ENCODE data around the gene PRKAG2.

PRKAG2 gene

GRCh38 chr7:151511946-151512345 is 365.0 kb downstream of the PRKAG2 start:
- no peak overlapping the region for H3K9ac ChIP-seq (ENCODE audit: low read depth, low read length, poor library complexity, severe bottlenecking)
- H3K79me2 ChIP-seq (ENCODE audit: insufficient read depth, low read length) = peaks cover 100% of the 10 kb centered on the region
- H3F3A ChIP-seq (ENCODE audit: low read depth) = no peaks in the 10 kb centered on the region
- no peak for TF ChIP-seq EZH2phosphoT487 (IDR thresholded peaks at IDR 0.05; ENCODE audit: borderline replicate concordance)
- TF ChIP-seq CTCF (conservative IDR thresholded peaks at IDR 0.05; ENCODE audit: low read length) = no peak
- peaks cover 52% of the 10 kb centered on the region for H3K4me1 ChIP-seq (ENCODE audit: insufficient read depth, low read length, poor library complexity, severe bottlenecking)
- H3K27me3 ChIP-seq (ENCODE audit: insufficient read depth, low read length, poor library complexity, severe bottlenecking) = no peaks in the 10 kb centered on the region
- H2AFZ ChIP-seq (ENCODE audit: low read length) = no peak overlapping the region
- H3K9me2 ChIP-seq (replicated peaks; ENCODE audit: low read depth, low read length) = no peaks in the 10 kb centered on the region
- H3K4me3 ChIP-seq (ENCODE audit: low read length, poor library complexity, severe bottlenecking) = no peak overlapping the region
- H3K4me2 ChIP-seq (ENCODE audit: low read depth, low read length, poor library complexity, severe bottlenecking) = peak overlapping the region; percentile 98
- peaks cover 100% of the 10 kb centered on the region for H4K20me1 ChIP-seq (ENCODE audit: insufficient read depth, low read length, poor library complexity, severe bottlenecking)
- no peaks in the 10 kb centered on the region for H3K36me3 ChIP-seq (ENCODE audit: insufficient read depth, low read length)
- H3K9me3 ChIP-seq (ENCODE audit: insufficient read depth, low read depth, low read length) = no peaks in the 10 kb centered on the region

GRCh38 chr7:151511270-151511669 is 365.6 kb downstream of the PRKAG2 start:
- Histone ChIP-seq H3K4me3 (ENCODE audit: low read length, poor library complexity, severe bottlenecking) (no peak overlapping the region), H3K9me2 (replicated peaks; ENCODE audit: low read depth, low read length) (no peaks in the 10 kb centered on the region), H3K4me2 (ENCODE audit: low read depth, low read length, poor library complexity, severe bottlenecking) (peak overlapping the region; percentile 34), H3K36me3 (ENCODE audit: insufficient read depth, low read length) (no peaks in the 10 kb centered on the region), H3F3A (ENCODE audit: low read depth) (no peaks in the 10 kb centered on the region), H3K79me2 (ENCODE audit: insufficient read depth, low read length) (peaks cover 100% of the 10 kb centered on the region), H3K4me1 (ENCODE audit: insufficient read depth, low read length, poor library complexity, severe bottlenecking) (peaks cover 47% of the 10 kb centered on the region), H3K9ac (ENCODE audit: low read depth, low read length, poor library complexity, severe bottlenecking) (no peak overlapping the region), H4K20me1 (ENCODE audit: insufficient read depth, low read length, poor library complexity, severe bottlenecking) (peaks cover 100% of the 10 kb centered on the region), H3K9me3 (ENCODE audit: insufficient read depth, low read depth, low read length) (no peaks in the 10 kb centered on the region), H2AFZ (ENCODE audit: low read length) (no peak overlapping the region), H3K27me3 (ENCODE audit: insufficient read depth, low read length, poor library complexity, severe bottlenecking) (no peaks in the 10 kb centered on the region)
- no peak for TF ChIP-seq EZH2phosphoT487 (IDR thresholded peaks at IDR 0.05; ENCODE audit: borderline replicate concordance)
- TF ChIP-seq CTCF (conservative IDR thresholded peaks at IDR 0.05; ENCODE audit: low read length) = no peak

GRCh38 chr7:151509670-151510333 is 367.1 kb downstream of the PRKAG2 start:
- Histone ChIP-seq H3K4me3 (ENCODE audit: low read length, poor library complexity, severe bottlenecking) (peak overlapping the region; percentile 2), H3K4me2 (ENCODE audit: low read depth, low read length, poor library complexity, severe bottlenecking) (peak overlapping the region; percentile 34), H3K9me2 (replicated peaks; ENCODE audit: low read depth, low read length) (no peaks in the 10 kb centered on the region), H3F3A (ENCODE audit: low read depth) (no peaks in the 10 kb centered on the region), H3K9me3 (ENCODE audit: insufficient read depth, low read depth, low read length) (no peaks in the 10 kb centered on the region), H3K27me3 (ENCODE audit: insufficient read depth, low read length, poor library complexity, severe bottlenecking) (no peaks in the 10 kb centered on the region), H4K20me1 (ENCODE audit: insufficient read depth, low read length, poor library complexity, severe bottlenecking) (peaks cover 100% of the 10 kb centered on the region), H2AFZ (ENCODE audit: low read length) (no peak overlapping the region), H3K36me3 (ENCODE audit: insufficient read depth, low read length) (no peaks in the 10 kb centered on the region), H3K4me1 (ENCODE audit: insufficient read depth, low read length, poor library complexity, severe bottlenecking) (peaks cover 36% of the 10 kb centered on the region), H3K79me2 (ENCODE audit: insufficient read depth, low read length) (peaks cover 100% of the 10 kb centered on the region), H3K9ac (ENCODE audit: low read depth, low read length, poor library complexity, severe bottlenecking) (no peak overlapping the region)
- TF ChIP-seq EZH2phosphoT487 (IDR thresholded peaks at IDR 0.05; ENCODE audit: borderline replicate concordance) = no peak
- no peak for TF ChIP-seq CTCF (conservative IDR thresholded peaks at IDR 0.05; ENCODE audit: low read length)
